ENCODE results near the gene LSS. TPM values are rescaled to one million over a fixed set of nuclear protein-coding genes. Genes with fewer than 3 reads are reported as not detected.

LSS gene
- total and polyA plus RNA-seq, 4 donors, result 27.6 to 194 (median 89.3) TPM

DNA sequence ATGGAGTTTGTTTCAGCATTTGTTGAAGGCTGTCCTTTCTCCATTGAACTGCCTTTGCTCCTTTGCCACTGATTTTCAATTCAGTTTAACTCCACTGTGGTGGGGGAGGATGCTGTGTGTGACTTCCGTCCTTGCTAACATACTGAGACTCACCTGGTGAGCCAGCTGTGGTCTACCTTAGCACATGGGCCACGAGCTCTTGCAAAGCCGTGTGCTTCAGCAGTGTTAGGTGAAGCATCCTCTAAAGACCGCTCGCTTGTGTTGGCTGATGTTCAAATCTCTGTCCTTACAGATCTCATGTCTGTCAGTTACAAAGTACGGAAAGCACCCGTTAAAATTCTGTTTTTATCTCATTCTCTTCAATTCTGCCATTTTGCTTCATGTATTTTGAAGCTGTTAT is 40.8 kb downstream of the LSS start (continued):
- TF ChIP-seq MAX (IDR thresholded peaks at IDR 0.05), result no peak

- Histone ChIP-seq H3K36me3 (ENCODE audit: control insufficient read depth in 4 of 4, insufficient read depth in 3 of 4, low read depth in 1 of 4, low read length in 3 of 4) (peaks cover 0 to 26% (median 14%) of the 10 kb centered on the region in 4 donors), H3K9ac (ENCODE audit: low read depth in 1 of 2, low read length in 2 of 2) (no peak overlapping the region), H3K4me3 (ENCODE audit: low read depth in 1 of 3, low read length in 3 of 3) (no peak overlapping the region), H3K27ac (ENCODE audit: low read depth in 1 of 2, low read length in 2 of 2) (no peak overlapping the region), H3K27me3 (ENCODE audit: control insufficient read depth in 4 of 4, insufficient read depth in 4 of 4, low read length in 3 of 4) (no peaks in the 10 kb centered on the region), H3K4me1 (ENCODE audit: control insufficient read depth in 4 of 4, insufficient read depth in 4 of 4, low read length in 3 of 4) (no peaks in the 10 kb centered on the region), H3K9me3 (ENCODE audit: control insufficient read depth in 4 of 4, low read length in 3 of 4) (no peaks in the 10 kb centered on the region)
- TF ChIP-seq HNF4A (conservative IDR thresholded peaks at IDR 0.05) (no peak), FOXA1 (IDR thresholded peaks at IDR 0.05) (no peak), SP1 (IDR thresholded peaks at IDR 0.05) (no peak), RAD21 (IDR thresholded peaks at IDR 0.05) (no peak)
- TF ChIP-seq, protein P1, sequence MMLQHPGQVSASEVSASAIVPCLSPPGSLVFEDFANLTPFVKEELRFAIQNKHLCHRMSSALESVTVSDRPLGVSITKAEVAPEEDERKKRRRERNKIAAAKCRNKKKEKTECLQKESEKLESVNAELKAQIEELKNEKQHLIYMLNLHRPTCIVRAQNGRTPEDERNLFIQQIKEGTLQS (IDR thresholded peaks at IDR 0.05), result no peak
- DNase-seq (ENCODE audit: low spot score), result no peak
- 96% methylated on average over 8 of the region's 8 CpGs for WGBS
These were observed 41.3 kb downstream of the LSS start for GRCh38 chr21:46187261-46187660.

GRCh38 chr21:46185716-46186115 is 42.9 kb downstream of the LSS start:
- Histone ChIP-seq H3K9me3 (ENCODE audit: control insufficient read depth in 4 of 4, low read length in 3 of 4) (no peaks in the 10 kb centered on the region), H3K27ac (ENCODE audit: low read depth in 1 of 2, low read length in 2 of 2) (no peak overlapping the region)
- TF ChIP-seq TAF1 (conservative IDR thresholded peaks at IDR 0.05) (no peak), EGR1 (IDR thresholded peaks at IDR 0.05; ENCODE audit: low read depth in 2 of 2) (no peak), HNF4A (conservative IDR thresholded peaks at IDR 0.05) (no peak), YY1 (IDR thresholded peaks at IDR 0.05) (no peak), MAX (IDR thresholded peaks at IDR 0.05) (no peak), GABPA (IDR thresholded peaks at IDR 0.05 in 1 of 2, conservative IDR thresholded peaks at IDR 0.05 in 1 of 2) (no peak), RAD21 (IDR thresholded peaks at IDR 0.05) (no peak), FOXA2 (IDR thresholded peaks at IDR 0.05) (no peak), NR2F2 (IDR thresholded peaks at IDR 0.05) (no peak), SP1 (IDR thresholded peaks at IDR 0.05) (no peak), RXRA (IDR thresholded peaks at IDR 0.05) (no peak), FOXA1 (IDR thresholded peaks at IDR 0.05) (no peak), JUND (IDR thresholded peaks at IDR 0.05) (no peak), HNF4G (IDR thresholded peaks at IDR 0.05) (no peak)
- TF ChIP-seq, protein P2, sequence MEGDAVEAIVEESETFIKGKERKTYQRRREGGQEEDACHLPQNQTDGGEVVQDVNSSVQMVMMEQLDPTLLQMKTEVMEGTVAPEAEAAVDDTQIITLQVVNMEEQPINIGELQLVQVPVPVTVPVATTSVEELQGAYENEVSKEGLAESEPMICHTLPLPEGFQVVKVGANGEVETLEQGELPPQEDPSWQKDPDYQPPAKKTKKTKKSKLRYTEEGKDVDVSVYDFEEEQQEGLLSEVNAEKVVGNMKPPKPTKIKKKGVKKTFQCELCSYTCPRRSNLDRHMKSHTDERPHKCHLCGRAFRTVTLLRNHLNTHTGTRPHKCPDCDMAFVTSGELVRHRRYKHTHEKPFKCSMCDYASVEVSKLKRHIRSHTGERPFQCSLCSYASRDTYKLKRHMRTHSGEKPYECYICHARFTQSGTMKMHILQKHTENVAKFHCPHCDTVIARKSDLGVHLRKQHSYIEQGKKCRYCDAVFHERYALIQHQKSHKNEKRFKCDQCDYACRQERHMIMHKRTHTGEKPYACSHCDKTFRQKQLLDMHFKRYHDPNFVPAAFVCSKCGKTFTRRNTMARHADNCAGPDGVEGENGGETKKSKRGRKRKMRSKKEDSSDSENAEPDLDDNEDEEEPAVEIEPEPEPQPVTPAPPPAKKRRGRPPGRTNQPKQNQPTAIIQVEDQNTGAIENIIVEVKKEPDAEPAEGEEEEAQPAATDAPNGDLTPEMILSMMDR (IDR thresholded peaks at IDR 0.05; ENCODE audit: low read depth, low read length, missing input control), result no peak
- TF ChIP-seq, protein P1 (IDR thresholded peaks at IDR 0.05), result no peak
- TF ChIP-seq, protein P3, sequence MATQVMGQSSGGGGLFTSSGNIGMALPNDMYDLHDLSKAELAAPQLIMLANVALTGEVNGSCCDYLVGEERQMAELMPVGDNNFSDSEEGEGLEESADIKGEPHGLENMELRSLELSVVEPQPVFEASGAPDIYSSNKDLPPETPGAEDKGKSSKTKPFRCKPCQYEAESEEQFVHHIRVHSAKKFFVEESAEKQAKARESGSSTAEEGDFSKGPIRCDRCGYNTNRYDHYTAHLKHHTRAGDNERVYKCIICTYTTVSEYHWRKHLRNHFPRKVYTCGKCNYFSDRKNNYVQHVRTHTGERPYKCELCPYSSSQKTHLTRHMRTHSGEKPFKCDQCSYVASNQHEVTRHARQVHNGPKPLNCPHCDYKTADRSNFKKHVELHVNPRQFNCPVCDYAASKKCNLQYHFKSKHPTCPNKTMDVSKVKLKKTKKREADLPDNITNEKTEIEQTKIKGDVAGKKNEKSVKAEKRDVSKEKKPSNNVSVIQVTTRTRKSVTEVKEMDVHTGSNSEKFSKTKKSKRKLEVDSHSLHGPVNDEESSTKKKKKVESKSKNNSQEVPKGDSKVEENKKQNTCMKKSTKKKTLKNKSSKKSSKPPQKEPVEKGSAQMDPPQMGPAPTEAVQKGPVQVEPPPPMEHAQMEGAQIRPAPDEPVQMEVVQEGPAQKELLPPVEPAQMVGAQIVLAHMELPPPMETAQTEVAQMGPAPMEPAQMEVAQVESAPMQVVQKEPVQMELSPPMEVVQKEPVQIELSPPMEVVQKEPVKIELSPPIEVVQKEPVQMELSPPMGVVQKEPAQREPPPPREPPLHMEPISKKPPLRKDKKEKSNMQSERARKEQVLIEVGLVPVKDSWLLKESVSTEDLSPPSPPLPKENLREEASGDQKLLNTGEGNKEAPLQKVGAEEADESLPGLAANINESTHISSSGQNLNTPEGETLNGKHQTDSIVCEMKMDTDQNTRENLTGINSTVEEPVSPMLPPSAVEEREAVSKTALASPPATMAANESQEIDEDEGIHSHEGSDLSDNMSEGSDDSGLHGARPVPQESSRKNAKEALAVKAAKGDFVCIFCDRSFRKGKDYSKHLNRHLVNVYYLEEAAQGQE (IDR thresholded peaks at IDR 0.05), result no peak
- TF ChIP-seq, protein P4, sequence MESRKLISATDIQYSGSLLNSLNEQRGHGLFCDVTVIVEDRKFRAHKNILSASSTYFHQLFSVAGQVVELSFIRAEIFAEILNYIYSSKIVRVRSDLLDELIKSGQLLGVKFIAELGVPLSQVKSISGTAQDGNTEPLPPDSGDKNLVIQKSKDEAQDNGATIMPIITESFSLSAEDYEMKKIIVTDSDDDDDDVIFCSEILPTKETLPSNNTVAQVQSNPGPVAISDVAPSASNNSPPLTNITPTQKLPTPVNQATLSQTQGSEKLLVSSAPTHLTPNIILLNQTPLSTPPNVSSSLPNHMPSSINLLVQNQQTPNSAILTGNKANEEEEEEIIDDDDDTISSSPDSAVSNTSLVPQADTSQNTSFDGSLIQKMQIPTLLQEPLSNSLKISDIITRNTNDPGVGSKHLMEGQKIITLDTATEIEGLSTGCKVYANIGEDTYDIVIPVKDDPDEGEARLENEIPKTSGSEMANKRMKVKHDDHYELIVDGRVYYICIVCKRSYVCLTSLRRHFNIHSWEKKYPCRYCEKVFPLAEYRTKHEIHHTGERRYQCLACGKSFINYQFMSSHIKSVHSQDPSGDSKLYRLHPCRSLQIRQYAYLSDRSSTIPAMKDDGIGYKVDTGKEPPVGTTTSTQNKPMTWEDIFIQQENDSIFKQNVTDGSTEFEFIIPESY (IDR thresholded peaks at IDR 0.05), result no peak

More at GRCh38 chr21:46185716-46186115, 42.9 kb downstream of the LSS start:
- Histone ChIP-seq H3K27me3 (ENCODE audit: control insufficient read depth in 4 of 4, insufficient read depth in 4 of 4, low read length in 3 of 4) (no peaks in the 10 kb centered on the region), H3K4me3 (ENCODE audit: low read depth in 1 of 3, low read length in 3 of 3) (no peak overlapping the region), H3K36me3 (ENCODE audit: control insufficient read depth in 4 of 4, insufficient read depth in 3 of 4, low read depth in 1 of 4, low read length in 3 of 4) (peaks cover 0 to 15% (median 8%) of the 10 kb centered on the region in 4 donors), H3K4me1 (ENCODE audit: control insufficient read depth in 4 of 4, insufficient read depth in 4 of 4, low read length in 3 of 4) (peaks cover 0 to 2% (median 0%) of the 10 kb centered on the region in 4 donors), H3K9ac (ENCODE audit: low read depth in 1 of 2, low read length in 2 of 2) (no peak overlapping the region)
- DNase-seq (ENCODE audit: low spot score), result no peak
- 82% methylated on average over 7 of the region's 7 CpGs for WGBS
